Left lung (tissue), 10 donors: ENCODE measurements around the gene HADH. TPM values are rescaled to one million over a fixed set of nuclear protein-coding genes. Genes with fewer than 3 reads are reported as not detected.

Source experiments
- ATAC-seq: fragments of 200-7000 bp; cut with Tn5 transposase; one replicate; pipeline ENCODE4 v1.9.1; 2020; ENCODE audit warnings: moderate library complexity
- DNase-seq, 4 donors: peaks; one replicate each; pipeline ENCODE4 v3.0.0-alpha.2; 2013 to 2020
- H3K27ac ChIP-seq, 2 donors: fragments of 200-600 bp; sonication (generic) in 1 of 2; one replicate each; pipeline versions ENCODE4 v1.5.0 to v1.8.0; 2020 to 2021
- H3K27me3 ChIP-seq, 2 donors: fragments of 200-600 bp; sonication (generic) in 1 of 2; one replicate each; pipeline versions ENCODE4 v1.5.0 to v1.8.0; 2020 to 2021
- H3K36me3 ChIP-seq, 2 donors: fragments of 200-600 bp; sonication (generic) in 1 of 2; one replicate each; pipeline versions ENCODE4 v1.5.0 to v1.8.0; 2020 to 2021
- H3K4me1 ChIP-seq, 2 donors: fragments of 200-600 bp; one replicate each; pipeline ENCODE4 v1.8.0; 2021
- H3K4me3 ChIP-seq, 2 donors: fragments of 200-600 bp; sonication (generic) in 1 of 2; one replicate each; pipeline versions ENCODE4 v1.5.0 to v1.8.0; 2020 to 2021; ENCODE audit warnings: mild to moderate bottlenecking in 1 of 2
- H3K9me3 ChIP-seq, 2 donors: fragments of 200-600 bp; sonication (generic) in 1 of 2; one replicate each; pipeline versions ENCODE4 v1.5.0 to v1.8.0; 2020 to 2021
- CTCF ChIP-seq, 2 donors: fragments of 200-600 bp; sonication (generic) in 1 of 2; IDR thresholded peaks; one replicate each; pipeline versions ENCODE4 v1.5.0 to v1.8.0; 2021; ENCODE audit warnings: antibody characterized with exemption in 2 of 2
- intact Hi-C, 2 donors: fragments of 100-400 bp; cut with DNase I; formaldehyde crosslinking; loops; one replicate each; pipeline versions ENCODE4 v1.11.2 to v1.14.2; 2022
- polyA plus RNA-seq, 6 donors: library from polyadenylated mRNA; unstranded; fragments of 120-200 nt; gene quantifications; one replicate each; pipeline ENCODE4 v1.2.1, GENCODE V29; 2013; ENCODE audit not compliant: insufficient read length in 6 of 6
- total RNA-seq, 2 donors: library from RNA; stranded (reverse); fragmentation: NEBNext Ultra II Directional; extraction: Animal tissue kit (Norgen Biotek cat#: 25700); gene quantifications; one replicate each; pipeline ENCODE4 v1.2.1, GENCODE V29; 2021
- donor health status: DM: no; HTN: yes; CAD: no.
- donor health status: DM: no; HTN: no; CAD: no.

The HADH gene
- total and polyA plus RNA-seq, 8 donors = 40.3 to 83.4 (median 72.0) TPM

- TF ChIP-seq CTCF (IDR thresholded peaks at IDR 0.05) = no peak
- no peaks in the 10 kb centered on the region for H3K4me1 ChIP-seq
- intact Hi-C loops = no loop called here
- H3K36me3 ChIP-seq = no peaks in the 10 kb centered on the region
- ATAC-seq (no peak), DNase-seq (no peak)
- H3K9me3 ChIP-seq = no peaks in the 10 kb centered on the region
- no peaks in the 10 kb centered on the region for H3K27me3 ChIP-seq
- H3K4me3 ChIP-seq = no peak overlapping the region
- no peak overlapping the region for H3K27ac ChIP-seq
Observed at GRCh38 chr4:108054025-108054638, 64.4 kb downstream of the HADH start.

- H3K4me1 ChIP-seq = no peaks in the 10 kb centered on the region
- H3K4me3 ChIP-seq = no peak overlapping the region
- no peak for TF ChIP-seq CTCF (IDR thresholded peaks at IDR 0.05)
- ATAC-seq (no peak), DNase-seq (no peak)
- H3K36me3 ChIP-seq = no peaks in the 10 kb centered on the region
- intact Hi-C loops = no loop called here
- no peaks in the 10 kb centered on the region for H3K9me3 ChIP-seq
- H3K27ac ChIP-seq = no peak overlapping the region
- no peaks in the 10 kb centered on the region for H3K27me3 ChIP-seq
Observed at GRCh38 chr4:108055787-108056186, 66.1 kb downstream of the HADH start.

GRCh38 chr4:108056418-108056817 is 66.7 kb downstream of the HADH start:
- TF ChIP-seq CTCF (IDR thresholded peaks at IDR 0.05) = no peak
- DNase-seq (no peak), ATAC-seq (no peak)
- H3K27me3 ChIP-seq = no peaks in the 10 kb centered on the region
- no peak overlapping the region for H3K27ac ChIP-seq
- no peak overlapping the region for H3K4me3 ChIP-seq
- H3K36me3 ChIP-seq = no peaks in the 10 kb centered on the region
- H3K9me3 ChIP-seq = no peaks in the 10 kb centered on the region
- intact Hi-C loops = no loop called here
- no peaks in the 10 kb centered on the region for H3K4me1 ChIP-seq

- no peak for TF ChIP-seq CTCF (IDR thresholded peaks at IDR 0.05)
- no peaks in the 10 kb centered on the region for H3K36me3 ChIP-seq
- no peak overlapping the region for H3K27ac ChIP-seq
- intact Hi-C loops = no loop called here
- no peaks in the 10 kb centered on the region for H3K9me3 ChIP-seq
- no peak overlapping the region for H3K4me3 ChIP-seq
- no peaks in the 10 kb centered on the region for H3K27me3 ChIP-seq
- no peak for DNase-seq
- no peaks in the 10 kb centered on the region for H3K4me1 ChIP-seq
- no peak for ATAC-seq
Observed at GRCh38 chr4:108058685-108059440, 69.2 kb downstream of the HADH start.

- H3K4me3 ChIP-seq = no peak overlapping the region
- H3K27ac ChIP-seq = no peak overlapping the region
- ATAC-seq = peak; percentile 72
- intact Hi-C loops = no loop called here
- no peaks in the 10 kb centered on the region for H3K4me1 ChIP-seq
- H3K36me3 ChIP-seq = no peaks in the 10 kb centered on the region
- no peaks in the 10 kb centered on the region for H3K27me3 ChIP-seq
- TF ChIP-seq CTCF (IDR thresholded peaks at IDR 0.05) = no peak
- no peaks in the 10 kb centered on the region for H3K9me3 ChIP-seq
- peak in 1 of 4 donors; percentile 59 for DNase-seq
Observed at GRCh38 chr4:108060164-108060563, 70.5 kb downstream of the HADH start.
